ENCODE measurements around the gene TMEM145.
"Not testable (repeated sequence)": the region's sequence is repeated elsewhere in the genome, so short reads cannot be mapped to it uniquely, and the experiment has no call there.

TMEM145 gene

DNA sequence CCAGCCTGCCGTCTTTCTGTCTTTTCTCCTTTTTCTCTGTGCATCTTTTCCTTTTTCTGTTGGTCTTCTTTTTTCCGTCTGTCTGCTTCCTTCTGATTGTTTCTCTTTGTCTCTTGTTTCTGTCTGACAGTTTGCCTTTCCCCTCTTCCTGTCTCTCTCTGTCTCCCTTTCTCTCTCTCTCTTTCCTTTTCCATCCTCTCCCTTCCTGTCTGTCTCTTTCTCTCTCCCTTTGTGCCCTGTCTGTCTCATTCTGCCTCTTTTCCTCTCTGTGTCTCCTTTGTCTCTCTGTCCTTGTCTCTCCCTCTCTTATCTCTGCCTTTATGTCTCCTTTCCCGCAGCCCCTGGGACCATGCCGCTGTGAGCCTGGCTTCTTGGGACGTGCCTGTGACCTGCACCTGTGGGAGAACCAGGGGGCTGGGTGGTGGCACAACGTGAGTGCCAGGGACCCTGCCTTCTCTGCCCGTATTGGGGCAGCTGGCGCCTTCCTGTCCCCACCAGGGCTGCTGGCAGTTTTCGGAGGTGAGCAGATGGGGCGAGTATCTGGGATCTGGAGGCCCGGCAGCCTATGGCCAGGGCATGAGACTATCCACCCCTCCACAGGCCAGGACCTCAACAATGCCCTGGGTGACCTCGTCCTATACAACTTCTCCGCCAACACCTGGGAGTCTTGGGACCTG is 21.7 kb downstream of the TMEM145 start:
- no peak for DNase-seq (ENCODE audit: low read depth)

DNA sequence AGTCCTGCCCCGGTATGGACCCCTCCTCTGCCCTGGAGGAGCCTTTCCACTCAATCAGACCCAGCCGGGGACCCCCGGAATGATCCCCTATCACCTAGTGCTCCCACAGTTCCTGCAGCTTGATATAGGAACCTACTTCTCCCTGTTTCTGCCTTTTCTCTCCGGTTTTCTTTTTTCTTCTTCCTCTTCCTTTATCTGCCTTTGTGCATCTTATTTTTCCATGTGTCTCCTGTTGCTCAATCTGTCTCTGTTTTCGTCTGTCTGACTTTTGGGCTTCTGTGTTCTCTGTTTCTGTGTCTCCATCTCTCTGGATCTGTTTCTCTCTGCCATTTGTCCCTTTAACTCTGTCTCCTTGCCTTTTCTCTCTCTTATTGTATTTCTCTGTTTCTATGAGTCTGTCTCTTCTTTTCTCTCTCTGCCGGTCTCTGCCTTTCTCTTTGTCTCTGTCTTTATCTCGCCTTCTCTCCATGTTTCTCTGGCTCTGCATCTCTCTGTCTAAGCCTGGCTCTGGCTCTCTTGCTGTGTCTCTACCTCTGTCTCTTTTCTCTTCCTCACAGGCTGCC is 22.3 kb downstream of the TMEM145 start:
- no peak for DNase-seq (ENCODE audit: low read depth)

DNA sequence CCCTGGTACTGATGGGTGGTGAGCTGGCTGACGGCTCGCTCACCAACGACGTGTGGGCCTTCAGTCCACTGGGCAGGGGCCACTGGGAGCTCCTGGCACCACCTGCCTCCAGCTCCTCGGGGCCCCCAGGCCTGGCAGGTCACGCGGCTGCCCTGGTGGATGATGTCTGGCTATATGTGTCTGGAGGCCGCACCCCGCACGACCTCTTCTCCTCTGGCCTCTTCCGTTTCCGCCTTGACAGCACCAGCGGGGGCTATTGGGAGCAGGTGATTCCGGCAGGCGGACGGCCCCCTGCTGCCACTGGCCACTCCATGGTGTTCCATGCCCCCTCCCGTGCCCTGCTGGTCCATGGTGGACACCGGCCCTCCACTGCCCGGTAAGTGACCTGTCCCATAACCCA is 22.9 kb downstream of the TMEM145 start:
- DNase-seq (ENCODE audit: low read depth) = no peak

DNA sequence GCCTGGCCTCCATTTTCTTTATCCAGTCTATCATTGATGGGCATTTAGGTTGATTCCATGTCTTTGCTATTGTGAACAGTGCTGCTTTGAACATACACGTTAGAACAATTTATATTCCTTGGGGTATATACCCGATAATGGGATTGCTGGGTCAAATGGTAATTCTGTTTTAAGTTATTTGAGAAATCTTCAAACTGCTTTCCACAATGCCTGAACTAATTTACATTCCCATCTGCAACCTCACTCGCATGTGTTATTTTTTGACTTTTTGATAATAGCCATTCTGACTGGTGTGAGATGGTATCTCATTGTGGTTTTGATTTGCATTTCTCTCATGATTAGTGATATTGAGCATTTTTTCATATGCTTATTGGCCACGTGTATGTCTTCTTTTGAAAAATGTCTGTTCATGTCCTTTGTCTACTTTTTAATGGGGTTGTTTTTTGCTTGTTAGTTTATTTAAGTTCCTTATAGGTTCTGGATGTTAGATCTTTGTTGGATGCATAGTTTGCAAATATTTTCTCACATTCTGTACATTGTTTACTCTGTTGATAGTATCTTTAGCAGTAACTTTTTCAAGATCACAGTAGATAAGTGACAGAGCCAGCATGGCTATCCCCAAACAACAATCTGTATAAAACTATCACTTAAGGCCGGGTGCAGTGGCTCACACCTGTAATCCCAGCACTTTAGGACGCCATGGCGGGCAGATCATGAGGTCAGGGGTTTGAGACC is 26.2 kb downstream of the TMEM145 start:
- peak; percentile 27 for DNase-seq (ENCODE audit: low read depth)

DNA sequence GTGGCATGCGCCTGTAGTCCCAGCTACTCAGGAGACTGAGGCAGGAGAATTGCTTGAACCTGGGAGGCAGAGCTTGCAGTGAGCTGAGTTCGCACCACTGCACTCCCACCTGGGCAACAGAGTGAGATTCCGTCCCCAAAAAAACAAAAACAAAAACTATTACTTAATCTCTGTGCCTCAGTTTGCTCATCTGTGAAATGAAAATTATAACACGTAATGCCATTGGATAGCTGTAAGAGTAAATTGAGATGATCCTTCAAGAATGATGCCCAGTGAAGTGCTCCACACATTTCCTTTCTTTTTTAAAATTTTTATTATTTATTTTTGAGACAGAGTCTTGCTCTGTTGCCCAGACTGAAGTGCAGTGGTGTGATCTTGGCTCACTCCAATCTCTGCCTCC is 26.8 kb downstream of the TMEM145 start:
- DNase-seq (ENCODE audit: low read depth) = not testable (repeated sequence)

DNA sequence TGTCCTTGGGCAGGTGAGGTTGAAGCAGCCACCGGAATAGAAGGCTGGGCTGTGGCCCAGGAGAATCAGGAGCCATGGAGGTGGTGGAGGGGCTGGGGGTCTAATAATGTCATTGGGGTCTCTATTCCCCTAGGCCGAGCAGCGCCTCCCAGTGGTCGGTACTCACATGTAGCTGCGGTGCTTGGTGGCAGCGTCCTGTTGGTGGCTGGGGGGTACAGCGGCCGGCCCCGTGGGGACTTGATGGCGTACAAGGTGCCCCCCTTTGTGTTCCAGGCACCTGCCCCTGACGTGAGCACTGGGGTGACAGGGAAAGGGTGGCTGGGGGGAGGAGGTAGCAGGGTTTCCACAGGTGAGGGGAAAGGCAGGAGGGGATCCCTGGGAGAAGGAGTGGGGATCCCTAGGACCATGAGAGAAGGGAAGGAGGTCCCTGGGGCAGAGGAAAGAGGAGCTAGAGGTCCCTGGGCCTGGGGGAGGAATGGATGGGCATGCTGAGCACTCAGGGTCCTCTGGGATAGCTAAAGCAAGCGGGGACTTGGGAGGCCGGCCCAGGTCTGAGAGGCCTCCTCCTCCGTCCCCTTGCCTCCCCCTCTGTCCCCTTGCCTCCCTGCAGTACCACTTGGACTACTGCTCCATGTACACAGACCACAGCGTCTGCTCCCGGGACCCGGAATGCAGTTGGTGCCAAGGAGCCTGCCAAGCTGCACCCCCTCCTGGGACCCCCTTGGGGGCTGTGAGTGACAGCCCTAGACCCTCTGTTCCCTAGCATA is 30.4 kb downstream of the TMEM145 start:
- DNase-seq (ENCODE audit: low read depth) = no peak

DNA sequence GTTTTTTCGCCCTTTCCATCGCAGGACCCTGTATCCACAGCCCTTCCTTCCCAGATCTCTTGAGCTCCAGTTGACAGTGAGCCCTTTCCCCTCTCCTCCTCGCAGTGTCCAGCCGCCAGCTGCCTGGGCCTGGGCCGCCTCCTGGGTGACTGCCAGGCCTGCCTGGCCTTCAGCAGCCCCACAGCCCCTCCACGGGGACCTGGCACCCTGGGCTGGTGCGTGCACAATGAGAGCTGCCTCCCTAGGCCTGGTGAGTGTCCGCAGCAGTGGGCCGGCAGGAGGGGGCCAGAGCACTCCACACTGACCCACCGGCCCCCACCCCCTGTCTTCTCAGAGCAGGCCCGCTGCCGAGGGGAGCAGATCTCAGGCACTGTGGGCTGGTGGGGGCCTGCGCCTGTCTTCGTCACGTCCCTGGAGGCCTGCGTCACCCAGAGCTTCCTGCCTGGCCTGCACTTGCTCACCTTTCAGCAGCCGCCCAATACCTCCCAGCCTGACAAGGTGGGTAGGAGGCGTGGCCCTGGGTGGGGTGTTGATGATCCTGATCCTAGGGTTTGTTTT is 31.3 kb downstream of the TMEM145 start:
- no peak for DNase-seq (ENCODE audit: low read depth)

DNA sequence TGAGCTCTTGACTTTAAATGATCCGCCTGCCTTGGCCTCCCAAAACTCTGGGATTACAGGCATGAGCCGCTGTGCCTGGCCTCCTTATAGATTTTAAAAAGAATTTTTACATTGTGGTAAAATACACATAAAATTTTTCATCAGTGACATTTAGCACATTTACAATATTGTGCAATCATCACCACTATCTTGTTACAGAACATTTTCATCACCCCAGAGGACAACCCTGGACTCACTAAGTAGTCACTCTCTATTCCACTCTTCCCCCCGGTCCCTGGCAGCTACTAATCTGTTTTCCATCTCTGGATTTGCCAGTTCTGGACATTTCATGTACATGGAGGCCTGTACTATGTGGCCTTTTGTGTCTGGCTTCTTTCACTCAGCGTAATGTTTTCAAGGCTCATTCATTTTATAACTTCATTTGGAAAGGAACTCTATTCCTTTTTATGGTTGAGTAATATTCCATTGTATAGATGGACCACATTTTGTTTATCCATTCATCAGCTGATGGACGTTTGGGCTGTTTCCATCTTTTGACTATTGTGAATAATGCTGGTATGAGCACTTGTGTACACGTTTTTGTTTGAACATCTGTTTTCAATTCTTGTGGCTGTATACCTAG is 32.2 kb downstream of the TMEM145 start:
- DNase-seq (ENCODE audit: low read depth) = peak; percentile 37

DNA sequence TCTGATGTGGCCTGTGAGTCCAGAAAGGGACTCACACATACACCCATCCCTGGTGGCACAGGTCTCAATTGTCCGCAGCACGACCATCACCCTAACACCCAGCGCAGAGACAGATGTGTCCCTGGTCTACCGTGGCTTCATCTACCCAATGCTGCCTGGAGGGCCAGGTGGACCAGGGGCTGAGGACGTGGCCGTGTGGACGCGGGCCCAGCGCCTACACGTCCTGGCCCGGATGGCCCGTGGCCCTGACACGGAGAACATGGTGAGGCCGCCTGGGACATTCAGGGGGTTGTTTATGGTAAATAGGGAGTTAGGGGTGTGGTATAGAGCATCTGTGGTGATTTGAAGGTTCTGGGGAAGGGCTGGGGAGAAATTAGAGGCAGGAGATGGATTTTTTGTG is 35.1 kb downstream of the TMEM145 start:
- no peak for DNase-seq (ENCODE audit: low read depth)

DNA sequence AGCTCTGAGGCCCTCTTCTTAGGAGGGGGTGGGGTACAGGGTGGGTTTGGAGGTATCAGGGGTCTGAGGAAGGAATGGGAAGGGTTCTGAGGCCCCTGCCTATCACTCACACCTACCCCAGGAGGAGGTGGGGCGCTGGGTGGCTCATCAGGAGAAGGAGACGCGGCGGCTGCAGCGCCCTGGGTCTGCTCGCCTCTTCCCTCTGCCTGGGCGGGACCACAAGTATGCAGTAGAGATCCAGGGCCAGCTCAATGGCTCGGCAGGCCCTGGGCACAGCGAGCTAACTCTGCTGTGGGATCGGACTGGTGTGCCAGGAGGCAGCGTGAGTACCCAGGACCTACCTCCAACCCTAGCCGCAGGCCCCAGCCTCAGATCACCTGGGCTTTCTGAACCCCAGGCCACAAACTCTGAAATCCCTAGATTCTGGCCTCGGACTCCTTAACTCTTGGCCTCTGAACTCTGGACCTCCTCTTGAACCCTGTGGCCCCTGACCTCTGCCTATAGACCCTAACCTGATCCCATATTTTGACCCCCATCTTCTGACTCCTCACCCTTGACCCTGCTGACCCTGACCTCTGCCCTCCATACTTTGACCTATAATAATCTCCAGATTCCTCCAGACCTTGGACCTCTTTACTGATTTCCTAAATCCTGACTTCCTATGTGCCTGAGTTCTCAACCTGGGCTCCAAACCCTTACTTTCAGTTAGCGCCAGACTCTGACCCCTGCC is 36.4 kb downstream of the TMEM145 start:
- no peak for DNase-seq (ENCODE audit: low read depth)

DNA sequence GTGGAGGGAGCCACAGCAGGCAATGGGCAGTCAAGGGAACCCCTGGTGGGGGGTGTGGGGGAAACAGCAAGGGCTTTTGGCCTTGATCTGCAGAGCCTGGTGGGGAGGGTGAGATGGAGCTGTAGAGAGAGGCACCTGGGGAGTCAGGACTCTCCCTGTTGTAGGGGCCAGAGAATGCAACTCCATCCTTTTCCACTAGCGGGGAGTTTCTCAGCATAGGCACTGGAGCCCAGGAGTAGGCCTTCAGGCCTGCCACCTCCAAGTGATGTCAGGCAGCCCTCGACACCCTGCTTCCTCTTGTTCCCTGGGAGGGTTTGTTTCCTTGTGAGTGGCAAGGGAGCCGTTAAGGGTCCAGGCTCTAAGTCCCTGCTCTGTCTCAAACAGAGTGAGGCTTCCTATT is 37.3 kb downstream of the TMEM145 start:
- DNase-seq (ENCODE audit: low read depth) = no peak

DNA sequence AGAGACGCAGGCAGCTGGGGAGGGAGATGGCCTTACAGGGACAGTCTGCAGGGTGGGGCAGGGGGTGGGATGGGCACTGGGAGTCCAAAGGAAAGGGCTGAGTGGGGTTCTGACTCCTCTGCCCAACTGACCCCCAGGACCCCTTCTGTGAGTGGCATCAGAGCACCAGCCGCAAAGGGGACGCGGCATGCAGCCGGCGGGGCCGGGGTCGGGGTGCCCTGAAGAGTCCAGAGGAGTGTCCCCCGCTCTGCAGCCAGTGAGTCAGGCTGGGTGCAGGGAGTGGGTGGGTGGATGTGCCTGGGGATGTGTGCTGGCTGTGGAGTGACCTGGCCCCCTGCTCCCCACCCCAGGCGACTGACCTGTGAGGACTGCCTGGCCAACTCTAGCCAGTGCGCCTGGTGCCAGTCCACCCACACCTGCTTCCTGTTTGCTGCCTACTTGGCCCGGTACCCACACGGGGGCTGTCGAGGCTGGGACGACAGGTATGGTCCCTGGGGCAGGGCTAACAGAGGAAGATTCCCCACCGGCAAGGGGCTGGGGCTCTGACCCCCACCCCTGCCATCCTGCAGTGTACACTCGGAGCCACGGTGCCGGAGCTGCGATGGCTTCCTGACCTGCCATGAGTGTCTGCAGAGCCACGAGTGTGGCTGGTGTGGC is 38.1 kb downstream of the TMEM145 start:
- no peak for DNase-seq (ENCODE audit: low read depth)

DNA sequence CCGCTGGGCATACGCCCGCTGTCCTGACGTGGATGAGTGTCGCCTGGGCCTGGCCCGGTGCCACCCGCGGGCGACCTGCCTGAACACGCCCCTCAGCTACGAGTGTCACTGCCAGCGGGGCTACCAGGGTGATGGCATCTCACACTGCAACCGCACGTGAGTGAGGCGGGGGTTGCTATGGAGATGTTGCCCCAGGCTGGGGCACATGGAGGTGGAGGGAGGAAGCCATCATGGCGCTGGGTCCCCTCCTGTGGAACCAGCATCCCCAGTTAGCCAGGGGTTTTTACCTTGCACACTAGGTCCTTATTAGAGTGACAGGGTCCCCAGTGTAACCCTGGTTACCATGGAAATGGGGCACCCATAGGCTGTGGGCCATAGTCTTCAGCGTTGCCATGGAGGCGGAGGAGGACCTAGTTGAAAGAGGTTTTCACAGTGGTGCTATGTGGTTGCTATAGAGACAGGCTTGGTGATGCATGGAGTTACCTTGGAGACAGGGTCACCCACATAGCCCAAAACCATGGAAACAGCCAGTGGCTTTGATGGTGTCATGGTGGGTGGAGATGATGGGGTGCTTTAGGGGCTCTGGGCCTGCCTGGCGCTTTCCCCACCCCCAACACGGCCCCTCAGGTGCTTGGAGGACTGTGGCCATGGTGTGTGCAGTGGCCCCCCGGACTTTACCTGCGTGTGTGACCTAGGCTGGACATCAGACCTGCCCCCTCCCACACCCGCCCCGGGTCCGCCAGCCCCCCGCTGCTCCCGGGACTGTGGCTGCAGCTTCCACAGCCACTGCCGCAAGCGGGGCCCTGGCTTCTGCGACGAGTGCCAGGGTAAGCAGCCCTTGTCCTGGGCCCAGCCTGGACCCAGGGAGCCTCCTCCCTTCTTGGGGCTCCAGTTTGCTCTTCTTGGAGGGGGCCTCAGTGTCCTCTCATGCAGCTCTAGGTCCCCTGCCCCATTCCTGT is 39.5 kb downstream of the TMEM145 start:
- peak; percentile 21 for DNase-seq (ENCODE audit: low read depth)

DNA sequence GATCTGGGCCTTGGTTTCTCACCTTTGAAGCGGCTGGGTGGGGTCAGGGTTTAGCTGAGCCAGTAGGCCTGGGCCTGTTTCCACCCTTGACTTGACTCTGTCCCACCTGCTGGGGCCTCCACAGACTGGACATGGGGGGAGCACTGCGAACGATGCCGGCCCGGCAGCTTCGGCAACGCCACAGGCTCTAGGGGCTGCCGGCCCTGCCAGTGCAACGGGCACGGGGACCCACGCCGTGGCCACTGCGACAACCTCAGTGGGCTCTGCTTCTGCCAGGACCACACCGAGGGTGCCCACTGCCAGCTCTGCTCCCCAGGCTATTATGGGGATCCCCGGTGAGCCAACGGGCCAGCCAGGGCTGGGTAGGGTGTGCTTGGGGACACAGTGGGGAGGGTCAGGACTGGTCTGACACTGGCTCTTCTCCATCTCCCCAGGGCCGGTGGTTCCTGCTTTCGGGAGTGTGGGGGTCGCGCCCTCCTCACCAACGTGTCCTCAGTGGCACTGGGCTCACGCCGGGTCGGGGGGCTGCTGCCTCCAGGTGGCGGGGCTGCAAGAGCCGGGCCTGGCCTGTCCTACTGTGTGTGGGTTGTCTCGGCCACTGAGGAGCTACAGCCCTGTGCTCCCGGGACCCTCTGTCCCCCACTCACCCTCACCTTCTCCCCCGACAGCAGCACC is 40.4 kb downstream of the TMEM145 start:
- no peak for DNase-seq (ENCODE audit: low read depth)

DNA sequence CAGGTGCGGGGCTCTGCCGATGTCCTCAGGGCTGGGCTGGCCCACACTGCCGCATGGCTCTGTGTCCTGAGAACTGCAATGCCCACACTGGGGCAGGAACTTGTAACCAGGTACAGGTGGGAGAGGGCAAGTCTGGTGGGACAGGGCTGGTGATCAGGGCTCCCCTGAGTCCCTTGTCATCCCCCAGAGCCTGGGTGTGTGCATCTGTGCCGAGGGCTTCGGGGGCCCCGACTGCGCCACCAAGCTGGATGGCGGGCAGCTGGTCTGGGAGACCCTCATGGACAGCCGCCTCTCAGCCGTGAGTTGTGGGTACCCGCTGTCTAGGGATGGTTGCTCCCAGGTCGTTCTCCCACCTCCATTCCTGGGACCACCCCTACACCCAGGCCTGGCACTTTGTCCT is 42.8 kb downstream of the TMEM145 start:
- DNase-seq (ENCODE audit: low read depth) = no peak

DNA sequence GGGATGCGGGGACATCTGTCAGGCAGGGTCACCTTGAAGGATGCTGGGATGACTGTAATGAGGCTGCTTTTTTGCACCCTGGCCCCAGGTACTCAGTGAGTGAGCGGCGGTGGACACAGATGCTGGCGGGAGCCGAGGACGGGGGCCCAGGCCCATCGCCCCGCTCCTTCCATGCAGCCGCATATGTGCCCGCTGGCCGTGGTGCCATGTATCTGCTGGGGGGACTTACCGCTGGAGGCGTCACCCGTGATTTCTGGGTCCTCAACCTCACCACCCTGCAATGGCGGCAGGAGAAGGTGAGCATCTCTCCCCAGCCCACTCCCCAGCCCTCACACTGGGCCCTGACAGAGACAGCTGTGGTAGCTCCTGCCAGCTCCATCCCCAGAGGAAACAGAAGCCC is 43.6 kb downstream of the TMEM145 start:
- DNase-seq (ENCODE audit: low read depth) = no peak

DNA sequence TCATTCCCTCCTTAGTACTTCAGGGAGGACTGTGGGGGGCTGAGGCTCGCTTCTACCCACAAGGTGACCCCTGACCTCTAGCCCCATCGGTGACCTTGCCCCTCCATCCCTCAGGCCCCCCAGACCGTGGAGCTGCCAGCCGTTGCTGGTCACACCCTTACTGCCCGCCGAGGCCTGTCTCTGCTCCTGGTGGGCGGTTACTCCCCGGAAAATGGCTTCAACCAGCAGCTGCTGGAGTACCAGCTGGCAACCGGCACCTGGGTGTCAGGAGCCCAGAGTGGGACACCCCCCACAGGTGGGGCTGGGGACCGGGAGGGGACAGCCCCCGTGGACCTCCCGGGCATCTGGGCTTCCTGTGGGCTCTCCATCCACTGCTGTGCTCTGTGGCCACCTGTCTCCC is 44.2 kb downstream of the TMEM145 start:
- DNase-seq (ENCODE audit: low read depth) = no peak

DNA sequence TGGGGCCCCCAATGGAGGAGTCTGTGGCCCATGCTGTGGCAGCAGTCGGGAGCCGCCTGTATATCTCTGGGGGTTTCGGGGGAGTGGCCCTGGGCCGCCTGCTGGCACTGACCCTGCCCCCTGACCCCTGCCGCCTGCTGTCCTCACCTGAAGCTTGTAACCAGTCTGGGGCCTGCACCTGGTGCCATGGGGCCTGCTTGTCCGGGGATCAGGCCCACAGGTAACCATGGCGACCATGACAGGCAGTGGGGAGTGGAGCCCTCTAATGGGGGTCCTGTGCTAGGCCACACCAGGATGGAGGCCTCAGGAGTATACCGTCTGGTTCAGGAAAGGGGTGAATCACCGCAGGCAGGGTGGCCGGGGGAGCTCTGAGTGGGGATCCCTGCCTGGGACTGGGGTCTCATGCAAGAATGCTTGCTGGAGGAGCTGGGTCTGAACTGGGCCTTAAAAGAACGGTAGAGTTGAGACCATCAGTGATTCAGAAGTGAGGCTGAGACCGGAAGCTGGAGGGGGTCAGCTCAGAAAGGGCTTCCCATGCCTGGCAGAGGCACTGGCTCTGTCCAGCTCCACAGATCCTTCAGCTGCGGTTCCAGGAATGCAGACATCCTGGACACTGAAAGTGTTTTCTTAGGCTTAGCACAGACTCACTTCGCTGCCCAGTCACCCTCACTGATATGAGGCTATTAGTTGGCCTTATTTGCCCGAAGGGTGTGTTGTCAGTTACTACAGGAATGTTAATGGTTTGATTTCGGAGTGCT is 47.9 kb downstream of the TMEM145 start:
- DNase-seq (ENCODE audit: low read depth) = peak; percentile 16

All from EH (cell line).